Measurements from ENCODE around the gene CFAP20DC.
"Not testable (repeated sequence)": the region's sequence is repeated elsewhere in the genome, so short reads cannot be mapped to it uniquely, and the experiment has no call there.

The CFAP20DC gene

GRCh38 chr3:59049671-59050331 is at the start of gene CFAP20DC:
Gene CFAP20DC, minus strand, starts transcription at chr3:59050025. Its CDS starts 394 bp downstream, at chr3:59049631.
- peak within 1 kb of the TSS; percentile 48 for H3K27ac ChIP-seq
- TF ChIP-seq ZFX (IDR thresholded peaks at IDR 0.05; ENCODE audit: borderline replicate concordance) (no peak), CTCF (IDR thresholded peaks at IDR 0.05) (0 out of 2 replicates have a peak, but pooled peaks have one; percentile 5)

DNA sequence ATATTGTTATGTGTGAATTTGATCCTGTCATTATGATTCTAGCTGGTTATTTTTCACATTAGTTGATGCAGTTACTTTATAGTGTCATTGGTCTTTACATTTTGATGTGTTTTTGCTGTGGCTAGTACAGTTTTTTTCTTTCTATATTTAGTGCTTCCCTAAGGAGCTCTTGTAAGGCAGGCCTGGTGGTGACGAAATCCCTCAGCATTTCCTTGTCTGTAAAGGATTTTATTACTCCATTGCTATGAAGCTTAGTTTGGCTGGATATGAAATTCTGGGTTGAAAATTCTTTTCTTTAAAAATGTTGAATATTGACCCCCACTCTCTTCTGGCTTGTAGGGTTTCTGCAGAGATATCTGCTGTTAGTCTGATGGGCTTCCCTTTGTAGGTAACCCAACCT is 48.7 kb upstream of the CFAP20DC start:
- not testable (repeated sequence) for H3K27ac ChIP-seq

DNA sequence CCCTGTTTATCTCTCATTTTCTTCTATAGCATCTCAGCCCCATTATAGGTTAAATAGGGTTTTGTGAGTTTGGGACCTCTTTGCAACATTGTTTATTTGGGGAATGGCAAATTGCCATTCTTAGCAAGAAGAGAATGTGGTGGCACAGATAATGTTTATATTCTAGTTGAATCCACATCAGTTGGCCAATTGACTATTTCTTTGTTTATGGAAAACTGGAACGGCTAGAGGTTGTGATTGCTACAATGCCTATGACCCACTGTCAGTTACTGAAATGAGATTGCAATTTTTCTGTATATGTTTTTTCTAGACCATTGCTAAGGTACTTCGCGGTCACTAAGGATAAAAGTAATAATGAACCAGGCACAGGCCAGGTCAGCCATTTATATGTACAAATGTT is 44.6 kb upstream of the CFAP20DC start:
- no peak overlapping the region for H3K27ac ChIP-seq
- TF ChIP-seq CTCF (IDR thresholded peaks at IDR 0.05) (no peak), ZFX (IDR thresholded peaks at IDR 0.05; ENCODE audit: borderline replicate concordance) (no peak)

- H3K27ac ChIP-seq, result no peak overlapping the region
- TF ChIP-seq CTCF (IDR thresholded peaks at IDR 0.05) (no peak), ZFX (IDR thresholded peaks at IDR 0.05; ENCODE audit: borderline replicate concordance) (no peak)
Measured at GRCh38 chr3:59093521-59093920, 43.7 kb upstream of the CFAP20DC start.

- TF ChIP-seq CTCF (IDR thresholded peaks at IDR 0.05) (no peak), ZFX (IDR thresholded peaks at IDR 0.05; ENCODE audit: borderline replicate concordance) (no peak)
Measured at GRCh38 chr3:59088761-59089160, 38.9 kb upstream of the CFAP20DC start.

DNA sequence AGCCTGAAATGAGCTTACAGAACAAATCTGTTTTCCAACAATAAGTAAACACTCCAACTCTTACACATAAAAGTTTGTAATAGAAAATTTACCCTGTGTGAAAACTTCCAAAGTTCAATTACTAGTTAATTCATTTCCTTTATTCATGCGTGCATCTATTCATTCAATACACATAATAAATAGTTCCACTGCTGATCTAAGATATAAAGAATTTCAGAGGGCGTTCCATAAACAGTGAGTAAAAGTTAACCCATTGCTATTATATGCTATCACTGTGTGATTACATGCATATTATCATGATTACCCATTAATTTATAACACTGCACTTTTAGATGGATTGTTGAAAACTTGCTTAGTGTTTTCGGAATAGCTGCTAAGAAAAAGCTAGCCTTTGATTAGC is 36.2 kb upstream of the CFAP20DC start:
- TF ChIP-seq ZFX (IDR thresholded peaks at IDR 0.05; ENCODE audit: borderline replicate concordance), result no peak
- no peak overlapping the region for H3K27ac ChIP-seq

More at GRCh38 chr3:59088761-59089160, 38.9 kb upstream of the CFAP20DC start:
- no peak overlapping the region for H3K27ac ChIP-seq

DNA sequence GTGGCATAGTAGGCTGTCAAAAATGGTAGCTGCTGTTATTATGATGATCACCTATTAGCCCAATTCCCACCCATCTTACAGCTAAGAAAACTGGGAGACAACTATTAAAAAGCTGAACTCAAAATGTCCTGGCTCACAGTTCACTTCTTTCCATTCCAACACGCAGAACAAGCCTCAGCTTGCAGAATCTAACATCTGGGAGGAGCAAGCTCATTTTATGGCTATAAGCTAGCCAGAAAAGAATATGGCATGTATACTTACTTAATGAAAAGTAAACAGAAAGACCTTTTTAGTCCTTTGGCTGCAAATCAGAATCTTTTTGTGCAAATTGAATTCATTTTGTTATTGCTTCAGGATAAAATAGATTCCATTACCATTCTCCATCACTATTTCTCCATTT is 34.8 kb upstream of the CFAP20DC start:
- TF ChIP-seq CTCF (IDR thresholded peaks at IDR 0.05) (no peak), ZFX (IDR thresholded peaks at IDR 0.05; ENCODE audit: borderline replicate concordance) (no peak)
- H3K27ac ChIP-seq, result no peak overlapping the region

DNA sequence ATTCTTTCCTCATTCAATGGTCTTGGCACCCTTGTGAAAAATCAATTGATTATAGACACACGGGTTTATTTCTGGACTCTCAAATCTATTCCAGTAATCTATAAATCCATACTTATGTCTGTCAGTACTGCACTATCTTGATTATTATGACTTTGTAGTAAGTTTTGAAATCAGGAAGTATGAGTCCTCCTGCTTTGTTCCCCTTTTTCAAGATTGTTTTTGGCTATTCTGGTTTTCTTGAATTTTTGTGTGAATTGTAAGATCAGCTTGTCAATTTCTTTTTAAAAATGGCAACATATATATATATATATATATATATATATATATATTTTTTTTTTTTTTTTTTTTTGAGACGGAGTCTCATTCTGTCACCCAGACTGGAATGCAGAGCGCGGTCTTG is 32.3 kb upstream of the CFAP20DC start:
- TF ChIP-seq CTCF (IDR thresholded peaks at IDR 0.05) (no peak), ZFX (IDR thresholded peaks at IDR 0.05; ENCODE audit: borderline replicate concordance) (no peak)

More for the DNA sequence above, 32.3 kb upstream of the CFAP20DC start:
- no peak overlapping the region for H3K27ac ChIP-seq
